ENCODE measurements around the gene AKNAD1. TPM values are rescaled to one million over a fixed set of nuclear protein-coding genes. Genes with fewer than 3 reads are reported as not detected.

Gene AKNAD1
- total RNA-seq, 1 experiment from 2014 or later: not detected

DNA sequence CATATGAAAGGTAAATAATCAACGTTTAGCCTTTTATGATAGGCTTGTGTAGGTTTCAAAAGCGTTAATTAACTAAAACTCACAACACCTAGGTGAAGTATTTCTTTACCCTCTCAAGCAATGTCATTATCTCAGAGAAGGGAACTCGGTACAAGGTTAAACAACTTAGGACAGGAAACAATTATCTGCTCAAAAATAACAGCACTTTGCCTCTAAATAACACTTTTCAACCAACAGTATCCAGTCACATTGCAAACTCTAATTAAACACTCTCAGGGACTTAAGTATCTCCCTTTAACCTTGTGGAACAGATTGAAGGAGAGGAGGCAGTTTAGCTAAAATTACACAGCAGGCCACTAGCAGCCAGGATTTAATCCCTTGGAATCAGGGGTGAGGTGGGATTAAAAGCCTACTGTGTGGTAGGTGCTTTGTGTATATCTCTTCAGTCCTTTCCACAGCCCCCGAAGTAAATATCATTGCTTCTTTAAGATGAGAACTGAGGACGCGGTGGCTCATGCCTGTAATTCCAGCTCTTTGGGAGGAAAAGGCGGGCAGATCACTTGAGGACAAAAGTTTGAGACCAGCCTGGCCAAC lies 5.2 kb upstream of the AKNAD1 start:
- Mint-ChIP-seq H3K27ac (ENCODE audit: unreplicated experiment) (no peak overlapping the region), H3K4me3 (ENCODE audit: unreplicated experiment) (no peak overlapping the region), H3K27me3 (ENCODE audit: insufficient read depth, unreplicated experiment) (no peaks in the 10 kb centered on the region), H3K36me3 (ENCODE audit: insufficient read depth, unreplicated experiment) (no peaks in the 10 kb centered on the region), H3K4me1 (ENCODE audit: low read depth, unreplicated experiment) (peaks cover 11% of the 10 kb centered on the region), H3K9me3 (ENCODE audit: unreplicated experiment) (no peaks in the 10 kb centered on the region)
- H3K9me3 ChIP-seq: no peaks in the 10 kb centered on the region
- intact Hi-C loops (cut with micrococcal nuclease; ENCODE audit: unreplicated experiment): no loop called here
- BruUV-seq (replicated peaks): no TSS peak
- TF ChIP-seq, protein P1, sequence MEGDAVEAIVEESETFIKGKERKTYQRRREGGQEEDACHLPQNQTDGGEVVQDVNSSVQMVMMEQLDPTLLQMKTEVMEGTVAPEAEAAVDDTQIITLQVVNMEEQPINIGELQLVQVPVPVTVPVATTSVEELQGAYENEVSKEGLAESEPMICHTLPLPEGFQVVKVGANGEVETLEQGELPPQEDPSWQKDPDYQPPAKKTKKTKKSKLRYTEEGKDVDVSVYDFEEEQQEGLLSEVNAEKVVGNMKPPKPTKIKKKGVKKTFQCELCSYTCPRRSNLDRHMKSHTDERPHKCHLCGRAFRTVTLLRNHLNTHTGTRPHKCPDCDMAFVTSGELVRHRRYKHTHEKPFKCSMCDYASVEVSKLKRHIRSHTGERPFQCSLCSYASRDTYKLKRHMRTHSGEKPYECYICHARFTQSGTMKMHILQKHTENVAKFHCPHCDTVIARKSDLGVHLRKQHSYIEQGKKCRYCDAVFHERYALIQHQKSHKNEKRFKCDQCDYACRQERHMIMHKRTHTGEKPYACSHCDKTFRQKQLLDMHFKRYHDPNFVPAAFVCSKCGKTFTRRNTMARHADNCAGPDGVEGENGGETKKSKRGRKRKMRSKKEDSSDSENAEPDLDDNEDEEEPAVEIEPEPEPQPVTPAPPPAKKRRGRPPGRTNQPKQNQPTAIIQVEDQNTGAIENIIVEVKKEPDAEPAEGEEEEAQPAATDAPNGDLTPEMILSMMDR (IDR thresholded peaks at IDR 0.05; ENCODE audit: insufficient read depth in 1 of 2, low read depth in 1 of 2, low read length in 1 of 2, severe bottlenecking in 1 of 2, unreplicated experiment in 1 of 2): no peak
- H3K27me3 ChIP-seq (replicated peaks; ENCODE audit: control insufficient read depth, insufficient read depth, low read length): no peaks in the 10 kb centered on the region
- DNase-seq: no peak
- H3K36me3 ChIP-seq (ENCODE audit: control insufficient read depth, insufficient read depth, low read length): no peaks in the 10 kb centered on the region
- CTCF ChIA-PET: no interaction called here
- POLR2A ChIA-PET: interaction anchor here (0.7 kb wide), 1 partner anchor 15 kb away, joined by 4 read pairs; the partner anchor contains the start of gene GPSM2
- no peak overlapping the region for H3K4me3 ChIP-seq (ENCODE audit: low read depth, low read length)
- H3K4me1 ChIP-seq: peaks cover 21% of the 10 kb centered on the region

- no peaks in the 10 kb centered on the region for H3K27me3 ChIP-seq (replicated peaks; ENCODE audit: control insufficient read depth, insufficient read depth, low read length)
- CTCF ChIA-PET: no interaction called here
- Mint-ChIP-seq H3K27me3 (ENCODE audit: insufficient read depth, unreplicated experiment) (no peaks in the 10 kb centered on the region), H3K9me3 (ENCODE audit: unreplicated experiment) (no peaks in the 10 kb centered on the region), H3K36me3 (ENCODE audit: insufficient read depth, unreplicated experiment) (no peaks in the 10 kb centered on the region), H3K4me3 (ENCODE audit: unreplicated experiment) (no peak overlapping the region), H3K4me1 (ENCODE audit: low read depth, unreplicated experiment) (peaks cover 11% of the 10 kb centered on the region), H3K27ac (ENCODE audit: unreplicated experiment) (no peak overlapping the region)
- peaks cover 21% of the 10 kb centered on the region for H3K4me1 ChIP-seq
- intact Hi-C loops (cut with micrococcal nuclease; ENCODE audit: unreplicated experiment): no loop called here
- TF ChIP-seq, protein P1 (IDR thresholded peaks at IDR 0.05; ENCODE audit: insufficient read depth in 1 of 2, low read depth in 1 of 2, low read length in 1 of 2, severe bottlenecking in 1 of 2, unreplicated experiment in 1 of 2): no peak
- no peak overlapping the region for H3K4me3 ChIP-seq (ENCODE audit: low read depth, low read length)
- DNase-seq: no peak
- no peaks in the 10 kb centered on the region for H3K9me3 ChIP-seq
- BruUV-seq (replicated peaks): no TSS peak
- no peaks in the 10 kb centered on the region for H3K36me3 ChIP-seq (ENCODE audit: control insufficient read depth, insufficient read depth, low read length)
- POLR2A ChIA-PET: no interaction called here
These were observed 4.7 kb upstream of the AKNAD1 start for GRCh38 chr1:108861566-108861965.

- no TSS peak for BruUV-seq (replicated peaks)
- TF ChIP-seq, protein P1 (IDR thresholded peaks at IDR 0.05; ENCODE audit: insufficient read depth in 1 of 2, low read depth in 1 of 2, low read length in 1 of 2, severe bottlenecking in 1 of 2, unreplicated experiment in 1 of 2): no peak
- H3K27me3 Mint-ChIP-seq (ENCODE audit: insufficient read depth, unreplicated experiment): no peaks in the 10 kb centered on the region
- ChIA-PET POLR2A (no interaction called here), CTCF (no interaction called here)
- DNase-seq: no peak
- Histone ChIP-seq H3K4me3 (ENCODE audit: low read depth, low read length) (no peak overlapping the region), H3K9me3 (no peaks in the 10 kb centered on the region), H3K4me1 (peaks cover 13% of the 10 kb centered on the region), H3K27me3 (replicated peaks; ENCODE audit: control insufficient read depth, insufficient read depth, low read length) (no peaks in the 10 kb centered on the region), H3K36me3 (ENCODE audit: control insufficient read depth, insufficient read depth, low read length) (no peaks in the 10 kb centered on the region)
- no peaks in the 10 kb centered on the region for H3K9me3 Mint-ChIP-seq (ENCODE audit: unreplicated experiment)
- H3K4me1 Mint-ChIP-seq (ENCODE audit: low read depth, unreplicated experiment): peaks cover 4% of the 10 kb centered on the region
- H3K4me3 Mint-ChIP-seq (ENCODE audit: unreplicated experiment): no peak overlapping the region
- intact Hi-C loops (cut with micrococcal nuclease; ENCODE audit: unreplicated experiment): no loop called here
- H3K27ac Mint-ChIP-seq (ENCODE audit: unreplicated experiment): no peak overlapping the region
- H3K36me3 Mint-ChIP-seq (ENCODE audit: insufficient read depth, unreplicated experiment): no peaks in the 10 kb centered on the region
These were observed 3.5 kb upstream of the AKNAD1 start for GRCh38 chr1:108860190-108860907.
